Measurements from ENCODE around the gene KCTD16.

DNA sequence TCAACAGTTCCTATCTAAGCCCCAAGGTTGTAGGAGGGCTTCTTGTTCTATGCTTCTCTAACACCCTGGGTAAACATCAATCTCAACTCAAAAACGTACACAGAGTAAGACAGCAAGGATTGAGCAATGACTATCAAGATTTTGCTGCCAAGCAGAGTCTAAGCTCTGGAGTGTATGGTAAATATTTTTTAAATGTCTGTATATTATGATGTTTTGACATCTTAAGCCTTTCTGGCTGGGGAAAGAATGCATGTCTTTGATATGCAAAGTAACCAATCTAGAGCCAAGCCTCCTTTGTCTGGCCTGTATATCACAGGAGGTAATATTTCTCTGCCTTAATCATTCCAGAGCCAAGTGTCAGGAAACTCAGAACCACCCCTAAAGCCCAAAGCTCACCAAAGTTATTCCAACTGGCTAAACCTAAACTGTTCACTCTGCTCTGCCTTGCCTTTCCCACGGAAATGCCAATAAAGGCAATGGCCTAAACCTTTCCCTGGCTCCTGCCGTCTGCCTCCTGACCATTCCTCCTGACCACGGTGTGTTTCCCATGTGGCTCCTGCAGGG is 45.4 kb upstream of the KCTD16 start:
- TF ChIP-seq, protein P1, sequence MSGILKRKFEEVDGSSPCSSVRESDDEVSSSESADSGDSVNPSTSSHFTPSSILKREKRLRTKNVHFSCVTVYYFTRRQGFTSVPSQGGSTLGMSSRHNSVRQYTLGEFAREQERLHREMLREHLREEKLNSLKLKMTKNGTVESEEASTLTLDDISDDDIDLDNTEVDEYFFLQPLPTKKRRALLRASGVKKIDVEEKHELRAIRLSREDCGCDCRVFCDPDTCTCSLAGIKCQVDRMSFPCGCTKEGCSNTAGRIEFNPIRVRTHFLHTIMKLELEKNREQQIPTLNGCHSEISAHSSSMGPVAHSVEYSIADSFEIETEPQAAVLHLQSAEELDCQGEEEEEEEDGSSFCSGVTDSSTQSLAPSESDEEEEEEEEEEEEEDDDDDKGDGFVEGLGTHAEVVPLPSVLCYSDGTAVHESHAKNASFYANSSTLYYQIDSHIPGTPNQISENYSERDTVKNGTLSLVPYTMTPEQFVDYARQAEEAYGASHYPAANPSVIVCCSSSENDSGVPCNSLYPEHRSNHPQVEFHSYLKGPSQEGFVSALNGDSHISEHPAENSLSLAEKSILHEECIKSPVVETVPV (CRISPR knock-in tag; IDR thresholded peaks at IDR 0.05) = no peak
- no peak for TF ChIP-seq ZNF8 (CRISPR knock-in tag; IDR thresholded peaks at IDR 0.05)
- TF ChIP-seq ARNTL (CRISPR knock-in tag; IDR thresholded peaks at IDR 0.05; ENCODE audit: borderline replicate concordance, low read depth) = no peak
- TF ChIP-seq, protein P2, sequence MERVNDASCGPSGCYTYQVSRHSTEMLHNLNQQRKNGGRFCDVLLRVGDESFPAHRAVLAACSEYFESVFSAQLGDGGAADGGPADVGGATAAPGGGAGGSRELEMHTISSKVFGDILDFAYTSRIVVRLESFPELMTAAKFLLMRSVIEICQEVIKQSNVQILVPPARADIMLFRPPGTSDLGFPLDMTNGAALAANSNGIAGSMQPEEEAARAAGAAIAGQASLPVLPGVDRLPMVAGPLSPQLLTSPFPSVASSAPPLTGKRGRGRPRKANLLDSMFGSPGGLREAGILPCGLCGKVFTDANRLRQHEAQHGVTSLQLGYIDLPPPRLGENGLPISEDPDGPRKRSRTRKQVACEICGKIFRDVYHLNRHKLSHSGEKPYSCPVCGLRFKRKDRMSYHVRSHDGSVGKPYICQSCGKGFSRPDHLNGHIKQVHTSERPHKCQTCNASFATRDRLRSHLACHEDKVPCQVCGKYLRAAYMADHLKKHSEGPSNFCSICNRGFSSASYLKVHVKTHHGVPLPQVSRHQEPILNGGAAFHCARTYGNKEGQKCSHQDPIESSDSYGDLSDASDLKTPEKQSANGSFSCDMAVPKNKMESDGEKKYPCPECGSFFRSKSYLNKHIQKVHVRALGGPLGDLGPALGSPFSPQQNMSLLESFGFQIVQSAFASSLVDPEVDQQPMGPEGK (CRISPR knock-in tag; IDR thresholded peaks at IDR 0.05; ENCODE audit: borderline replicate concordance) = no peak
- TF ChIP-seq RARB (CRISPR knock-in tag; IDR thresholded peaks at IDR 0.05) = no peak
- no peak for TF ChIP-seq ZC3H10 (CRISPR knock-in tag; IDR thresholded peaks at IDR 0.05)
- TF ChIP-seq ESRRG (CRISPR knock-in tag; IDR thresholded peaks at IDR 0.05) = no peak
- TF ChIP-seq TOX (CRISPR knock-in tag; IDR thresholded peaks at IDR 0.05; ENCODE audit: borderline replicate concordance) = no peak
- no peak for TF ChIP-seq SNAI2 (CRISPR knock-in tag; IDR thresholded peaks at IDR 0.05)
- TF ChIP-seq GLIS3 (CRISPR knock-in tag; IDR thresholded peaks at IDR 0.05) = no peak
- TF ChIP-seq, protein P3, sequence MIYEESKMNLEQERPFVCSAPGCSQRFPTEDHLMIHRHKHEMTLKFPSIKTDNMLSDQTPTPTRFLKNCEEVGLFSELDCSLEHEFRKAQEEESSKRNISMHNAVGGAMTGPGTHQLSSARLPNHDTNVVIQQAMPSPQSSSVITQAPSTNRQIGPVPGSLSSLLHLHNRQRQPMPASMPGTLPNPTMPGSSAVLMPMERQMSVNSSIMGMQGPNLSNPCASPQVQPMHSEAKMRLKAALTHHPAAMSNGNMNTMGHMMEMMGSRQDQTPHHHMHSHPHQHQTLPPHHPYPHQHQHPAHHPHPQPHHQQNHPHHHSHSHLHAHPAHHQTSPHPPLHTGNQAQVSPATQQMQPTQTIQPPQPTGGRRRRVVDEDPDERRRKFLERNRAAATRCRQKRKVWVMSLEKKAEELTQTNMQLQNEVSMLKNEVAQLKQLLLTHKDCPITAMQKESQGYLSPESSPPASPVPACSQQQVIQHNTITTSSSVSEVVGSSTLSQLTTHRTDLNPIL (CRISPR knock-in tag; IDR thresholded peaks at IDR 0.05; ENCODE audit: low read depth) = no peak
- no peak for TF ChIP-seq TCF4 (CRISPR knock-in tag; IDR thresholded peaks at IDR 0.05; ENCODE audit: borderline replicate concordance)
